Right lobe of liver (tissue), 6 donors: ENCODE data around the gene ERP27. TPM values are rescaled to one million over a fixed set of nuclear protein-coding genes. Genes with fewer than 3 reads are reported as not detected.

ENCODE experiments used
- ATAC-seq, 4 donors: fragments of 200-7000 bp; cut with Tn5 transposase; one replicate each; pipeline ENCODE4 v1.9.1; 2020; ENCODE audit warnings: mild to moderate bottlenecking in 4 of 4, moderate library complexity in 4 of 4
- DNase-seq, 3 donors: peaks; one replicate each; pipeline ENCODE4 v3.0.0-alpha.2; 2020
- H3K27ac ChIP-seq, 3 donors: fragments of 200-600 bp; one replicate each; pipeline ENCODE4 v1.8.0; 2022
- H3K27me3 ChIP-seq, 2 donors: fragments of 200-600 bp; one replicate each; pipeline ENCODE4 v1.8.0; 2022
- H3K36me3 ChIP-seq, 4 donors: fragments of 200-600 bp; sonication (generic) in 1 of 4; one replicate each; pipeline versions ENCODE4 v1.5.1 to v1.8.0; 2017 to 2022; ENCODE audit warnings: control low read depth in 1 of 4
- H3K4me1 ChIP-seq, 4 donors: fragments of 200-600 bp; sonication (generic) in 1 of 4; one replicate each; pipeline versions ENCODE4 v1.5.1 to v1.8.0; 2017 to 2022; ENCODE audit warnings: control low read depth in 1 of 4
- H3K4me3 ChIP-seq, 3 donors: fragments of 200-600 bp; one replicate each; pipeline ENCODE4 v1.8.0; 2022
- H3K9me3 ChIP-seq, 4 donors: fragments of 200-600 bp; sonication (generic) in 1 of 4; one replicate each; pipeline versions ENCODE4 v1.5.1 to v1.8.0; 2017 to 2022; ENCODE audit warnings: control low read depth in 1 of 4
- POLR2A ChIP-seq: fragments of 450-650 bp; IDR thresholded peaks from one replicate; pipeline ENCODE4 v1.6.1; 2017; ENCODE audit warnings: antibody characterized with exemption, mild to moderate bottlenecking
- WGBS: methylation state at CpG from one replicate; pipeline ENCODE4 v1.1.6; 2018; ENCODE audit warnings: low coverage, low lambda C conversion rate; ENCODE audit not compliant: insufficient coverage; ENCODE audit errors: missing lambda C conversion rate; 5-methylcytosine and 5-hydroxymethylcytosine counted together
- intact Hi-C, 2 donors: fragments of 100-400 bp; cut with DNase I; formaldehyde crosslinking; loops; one replicate each; pipeline versions ENCODE4 v1.11.2 to v1.14.1; 2022
- long read RNA-seq: library from polyadenylated mRNA; unstranded; transcript quantifications from one replicate; pipeline ENCODE4 v2.0.0, GENCODE V29; 2019
- total RNA-seq, 6 experiments: library from RNA; depleted of rRNA in 2 of 6; stranded (reverse); fragments of >200 nt in 2 of 6; fragmentation: NEBNext Ultra II Directional in 3 of 6; extraction: Animal tissue kit (Norgen Biotek cat#: 25700) in 3 of 6; gene quantifications; one replicate each; pipeline versions ENCODE4 v1.1.0 to v1.2.4, GENCODE V29; 2016 to 2023
- TF ChIP-seq, protein P1 (sequence below), 4 donors: fragments of 200-600 bp in 3 of 4; fragments of 450-650 bp in 1 of 4; IDR thresholded peaks; one replicate each; pipeline versions ENCODE4 v1.5.1 to v1.8.0; 2016 to 2022; ENCODE audit warnings: antibody characterized with exemption in 4 of 4, mild to moderate bottlenecking in 2 of 4
- donor health status: DM: no; HTN: yes; CAD: no.
- donor health status: DM: no; HTN: no; CAD: no.
- donor health status: DM: no; HTN: no; CAD: no.
- donor health status: DM: no; HTN: yes; CAD: no.
- donor health status: DM: no; HTN: yes; CAD: no.

Gene ERP27
- 1 to 10 TPM in 1 of 6 experiments, under 1 TPM in 3, not detected in 2; 0.26 to 1.0 (median 0.39) TPM for total RNA-seq
- long read RNA-seq = 0 reads

DNA sequence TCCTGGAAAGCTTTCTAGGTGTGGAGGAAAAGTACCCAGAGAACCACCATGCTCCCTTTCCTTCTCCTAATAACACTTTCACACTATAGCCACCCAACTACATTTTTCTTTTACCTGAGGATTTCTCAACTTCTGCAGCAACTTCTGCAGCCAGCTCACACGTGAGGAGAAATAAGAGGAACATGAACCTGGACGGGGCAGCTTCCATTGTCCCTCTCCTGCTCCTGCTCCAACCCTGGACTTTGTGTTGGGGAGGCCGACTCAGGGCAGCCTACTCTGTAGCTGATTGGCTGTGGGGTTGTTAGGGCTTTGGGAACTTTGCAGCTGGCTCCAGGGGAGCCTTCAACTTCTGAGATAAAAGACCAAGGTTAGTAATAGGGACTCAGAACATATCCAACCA lies at the start of gene ERP27:
ERP27 (minus strand) TSS at position 237 of the 400 bp plus-strand sequence; CDS start at position 208, 29 bp downstream.
- Histone ChIP-seq H3K36me3 (no peaks in the 10 kb centered on the region), H3K27ac (no peak within 1 kb of the TSS), H3K4me3 (no peak within 1 kb of the TSS), H3K4me1 (no peaks in the 10 kb centered on the region), H3K9me3 (no peaks in the 10 kb centered on the region), H3K27me3 (no peaks in the 10 kb centered on the region)
- TF ChIP-seq, protein P1, sequence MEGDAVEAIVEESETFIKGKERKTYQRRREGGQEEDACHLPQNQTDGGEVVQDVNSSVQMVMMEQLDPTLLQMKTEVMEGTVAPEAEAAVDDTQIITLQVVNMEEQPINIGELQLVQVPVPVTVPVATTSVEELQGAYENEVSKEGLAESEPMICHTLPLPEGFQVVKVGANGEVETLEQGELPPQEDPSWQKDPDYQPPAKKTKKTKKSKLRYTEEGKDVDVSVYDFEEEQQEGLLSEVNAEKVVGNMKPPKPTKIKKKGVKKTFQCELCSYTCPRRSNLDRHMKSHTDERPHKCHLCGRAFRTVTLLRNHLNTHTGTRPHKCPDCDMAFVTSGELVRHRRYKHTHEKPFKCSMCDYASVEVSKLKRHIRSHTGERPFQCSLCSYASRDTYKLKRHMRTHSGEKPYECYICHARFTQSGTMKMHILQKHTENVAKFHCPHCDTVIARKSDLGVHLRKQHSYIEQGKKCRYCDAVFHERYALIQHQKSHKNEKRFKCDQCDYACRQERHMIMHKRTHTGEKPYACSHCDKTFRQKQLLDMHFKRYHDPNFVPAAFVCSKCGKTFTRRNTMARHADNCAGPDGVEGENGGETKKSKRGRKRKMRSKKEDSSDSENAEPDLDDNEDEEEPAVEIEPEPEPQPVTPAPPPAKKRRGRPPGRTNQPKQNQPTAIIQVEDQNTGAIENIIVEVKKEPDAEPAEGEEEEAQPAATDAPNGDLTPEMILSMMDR (IDR thresholded peaks at IDR 0.05) = no peak
- no peak for TF ChIP-seq POLR2A
- intact Hi-C loops = no loop called here
- no peak for DNase-seq
- ATAC-seq = no peak
- WGBS = 27% methylated on average over 3 of the region's 3 CpGs

DNA sequence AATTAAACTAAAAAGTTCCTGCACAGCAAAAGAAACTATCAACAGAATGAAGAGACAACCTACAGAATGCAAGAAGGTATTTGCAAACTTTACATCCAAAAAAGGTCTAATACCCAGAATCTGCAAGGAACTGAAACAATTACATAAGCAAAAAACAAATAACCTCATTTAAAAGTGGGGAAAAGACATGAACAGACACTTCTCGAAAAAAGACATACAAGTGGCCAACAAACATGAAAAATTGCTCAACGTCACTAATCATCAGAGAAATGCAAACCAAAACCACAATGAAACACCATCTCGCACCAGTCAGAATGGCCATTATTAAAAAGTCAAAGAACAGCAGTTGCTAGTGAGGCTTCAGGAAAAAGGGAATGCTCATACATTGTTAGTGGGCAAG lies 49.7 kb upstream of the ERP27 start:
- Histone ChIP-seq H3K4me3 (no peak overlapping the region), H3K36me3 (no peaks in the 10 kb centered on the region), H3K27me3 (no peaks in the 10 kb centered on the region), H3K27ac (no peak overlapping the region), H3K4me1 (no peaks in the 10 kb centered on the region), H3K9me3 (no peaks in the 10 kb centered on the region)
- intact Hi-C loops = no loop called here
- no peak for ATAC-seq
- no peak for TF ChIP-seq POLR2A
- TF ChIP-seq, protein P1 (IDR thresholded peaks at IDR 0.05) = no peak
- WGBS = 50% methylated on average over 3 of the region's 3 CpGs
- DNase-seq = no peak

DNA sequence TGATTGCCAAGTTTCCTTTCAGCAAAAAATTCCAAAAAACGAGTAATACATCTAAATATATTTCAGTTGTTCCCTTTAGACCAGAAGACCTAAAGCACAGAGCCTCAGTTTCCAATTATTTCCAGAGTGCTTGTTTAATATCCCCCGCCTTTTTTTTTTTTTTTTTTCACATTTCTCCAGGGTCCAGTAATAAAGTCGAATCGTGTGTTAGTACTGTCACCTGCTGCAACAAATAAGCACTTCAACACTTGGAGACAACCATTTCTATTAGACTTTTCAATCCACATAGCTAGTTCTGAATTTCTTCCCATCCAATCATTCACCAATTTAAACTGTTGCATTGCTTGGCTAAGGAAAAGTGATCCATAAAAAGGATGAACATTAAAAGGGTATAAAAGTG lies 48.1 kb upstream of the ERP27 start:
- Histone ChIP-seq H3K27me3 (no peaks in the 10 kb centered on the region), H3K36me3 (no peaks in the 10 kb centered on the region), H3K4me3 (no peak overlapping the region), H3K27ac (no peak overlapping the region), H3K9me3 (no peaks in the 10 kb centered on the region), H3K4me1 (no peaks in the 10 kb centered on the region)
- DNase-seq (no peak), ATAC-seq (no peak)
- intact Hi-C loops = no loop called here
- WGBS = 53% methylated on average over 4 of the region's 4 CpGs
- TF ChIP-seq, protein P1 (IDR thresholded peaks at IDR 0.05) = no peak
- TF ChIP-seq POLR2A = no peak

DNA sequence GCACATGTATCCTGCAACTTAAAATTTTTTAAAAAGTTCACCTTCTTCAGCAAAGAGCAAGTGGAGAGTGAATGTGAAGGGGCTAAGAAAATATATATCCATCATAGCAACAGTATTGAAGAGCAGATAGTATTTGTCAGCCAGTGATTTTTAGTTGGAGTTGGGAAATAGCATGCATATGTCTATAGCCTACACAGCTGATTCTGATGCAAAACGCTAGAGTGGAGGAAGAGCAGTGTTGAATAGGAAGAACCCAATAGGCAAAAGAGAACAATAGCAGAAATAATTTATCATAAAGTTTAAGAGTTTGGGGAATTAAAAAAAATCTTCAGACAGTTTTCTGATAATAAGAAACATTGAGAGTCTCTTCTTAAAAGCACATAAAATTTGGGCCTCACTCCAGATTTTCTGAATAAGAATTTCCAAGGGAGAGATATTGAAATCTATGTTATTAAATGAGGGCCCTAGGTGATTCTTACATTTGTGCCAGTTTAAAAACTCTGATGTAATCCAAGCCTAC lies 46.5 kb upstream of the ERP27 start:
- no peak overlapping the region for H3K4me3 ChIP-seq
- no peaks in the 10 kb centered on the region for H3K27me3 ChIP-seq
- H3K9me3 ChIP-seq = no peaks in the 10 kb centered on the region
- no peaks in the 10 kb centered on the region for H3K36me3 ChIP-seq
- TF ChIP-seq, protein P1 (IDR thresholded peaks at IDR 0.05) = no peak
- TF ChIP-seq POLR2A = no peak
- ATAC-seq = no peak
- no peak overlapping the region for H3K27ac ChIP-seq
- intact Hi-C loops = no loop called here
- no peak for DNase-seq
- 56% methylated on average over 1 of the region's 1 CpG for WGBS
- no peaks in the 10 kb centered on the region for H3K4me1 ChIP-seq

DNA sequence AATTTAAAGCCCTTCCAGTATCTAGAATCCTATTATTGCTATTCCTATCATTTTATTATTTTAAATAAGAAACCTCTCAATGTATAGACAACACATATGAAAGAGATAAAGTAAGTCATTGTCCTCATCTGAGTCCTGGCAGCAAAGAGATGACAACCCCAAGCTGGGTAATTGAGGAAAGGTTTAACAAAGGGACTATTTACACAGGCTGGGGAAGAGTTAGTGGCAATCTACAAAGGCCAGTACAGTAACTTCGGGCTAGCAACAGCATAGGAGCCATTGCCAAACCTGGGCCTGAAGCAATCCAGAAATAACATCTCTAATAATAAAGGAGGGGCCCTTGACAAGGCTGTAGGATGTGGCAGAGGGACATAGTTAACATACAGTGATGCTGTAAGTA lies 45.7 kb upstream of the ERP27 start:
- Histone ChIP-seq H3K9me3 (no peaks in the 10 kb centered on the region), H3K27me3 (no peaks in the 10 kb centered on the region), H3K36me3 (no peaks in the 10 kb centered on the region), H3K4me1 (no peaks in the 10 kb centered on the region), H3K4me3 (no peak overlapping the region), H3K27ac (no peak overlapping the region)
- no peak for DNase-seq
- no peak for ATAC-seq
- 17% methylated on average over 1 of the region's 1 CpG for WGBS
- intact Hi-C loops = no loop called here
- TF ChIP-seq POLR2A = no peak
- TF ChIP-seq, protein P1 (IDR thresholded peaks at IDR 0.05) = no peak
